HG03280 (cell line): ENCODE results near the gene MYH11.
"Not testable (repeated sequence)": the region's sequence is repeated elsewhere in the genome, so short reads cannot be mapped to it uniquely, and the experiment has no call there.

ENCODE experiments used
- ATAC-seq: cut with Tn5 transposase; IDR thresholded peaks from one replicate; pipeline ENCODE4 v1.9.1; 2021; ENCODE audit warnings: mild to moderate bottlenecking, moderate library complexity; ENCODE audit not compliant: unreplicated experiment

MYH11 gene

DNA sequence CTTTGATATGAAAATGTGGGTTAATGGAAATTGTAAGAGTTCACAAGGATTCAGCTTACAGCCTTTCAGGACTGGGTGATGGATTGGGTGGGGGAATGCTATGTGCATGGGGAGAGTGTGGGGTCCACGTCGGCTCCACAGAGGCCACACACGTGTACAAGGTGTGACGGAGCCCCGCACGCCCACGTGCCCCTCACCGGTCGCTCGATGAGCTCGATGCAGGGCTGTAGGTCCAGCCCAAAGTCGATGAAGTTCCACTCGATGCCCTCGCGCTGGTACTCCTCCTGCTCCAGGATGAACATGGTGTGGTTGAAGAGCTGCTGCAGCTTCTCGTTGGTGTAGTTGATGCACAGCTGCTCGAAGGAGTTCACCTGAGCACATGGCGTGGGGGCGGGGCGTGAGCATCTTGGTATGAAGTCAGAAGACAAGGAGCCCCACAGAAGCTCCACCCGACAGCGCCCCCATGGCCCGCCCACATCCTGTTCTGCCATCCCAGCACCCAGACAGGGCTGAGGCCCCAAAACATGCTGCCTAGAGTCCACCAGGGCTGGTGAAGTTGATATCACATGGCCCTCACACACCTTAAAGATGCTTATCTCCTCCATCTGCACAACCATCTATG lies 99.1 kb downstream of the MYH11 start:
- no peak for ATAC-seq

DNA sequence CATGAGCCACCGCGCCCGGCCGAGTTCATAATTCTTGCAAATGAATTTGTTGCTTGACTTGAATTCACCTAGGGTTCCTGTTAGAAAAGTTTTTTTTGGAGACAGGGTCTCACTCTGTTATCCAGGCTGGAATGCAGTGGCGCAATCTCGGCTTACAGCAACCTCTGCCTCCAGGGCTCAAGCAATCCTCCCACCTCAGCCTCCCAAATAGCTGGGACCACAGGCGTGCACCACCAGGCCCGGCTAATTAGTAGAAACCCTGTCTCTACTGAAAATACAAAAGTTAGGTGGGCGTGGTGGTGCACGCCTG lies 99.8 kb downstream of the MYH11 start:
- no peak for ATAC-seq

DNA sequence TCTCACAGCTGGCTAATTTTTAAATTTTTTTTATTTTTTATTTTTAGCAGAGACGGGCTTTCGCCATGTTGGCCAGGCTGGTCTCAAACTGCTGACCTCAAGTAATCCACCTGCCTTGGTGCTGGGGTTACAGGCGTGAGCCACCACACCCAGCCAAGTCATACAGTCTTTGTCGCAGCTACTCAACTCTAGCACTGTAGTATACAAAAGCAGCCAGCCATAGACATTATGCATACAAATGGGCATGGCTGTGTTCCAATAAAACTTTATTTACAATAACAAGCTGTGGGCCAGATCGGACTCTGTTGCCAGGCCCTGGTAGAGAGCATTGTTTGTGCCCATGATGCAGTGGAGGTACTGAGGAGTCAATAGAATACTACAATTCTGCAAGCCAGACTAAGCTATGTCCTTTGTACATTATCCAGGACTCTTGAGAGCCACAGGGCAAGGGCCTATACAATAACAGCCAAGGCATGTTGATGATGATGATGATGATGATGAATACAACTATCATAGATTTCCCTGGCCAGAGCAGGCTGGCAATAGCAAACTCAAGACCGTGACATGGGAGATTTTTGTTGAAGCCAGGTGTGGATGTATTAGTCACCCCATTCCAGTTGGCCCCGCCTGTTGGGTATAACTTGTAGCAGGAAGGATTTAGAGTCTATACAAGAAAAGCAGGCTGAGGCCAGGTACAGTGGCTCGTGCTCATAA lies 101.8 kb downstream of the MYH11 start:
- ATAC-seq = no peak

DNA sequence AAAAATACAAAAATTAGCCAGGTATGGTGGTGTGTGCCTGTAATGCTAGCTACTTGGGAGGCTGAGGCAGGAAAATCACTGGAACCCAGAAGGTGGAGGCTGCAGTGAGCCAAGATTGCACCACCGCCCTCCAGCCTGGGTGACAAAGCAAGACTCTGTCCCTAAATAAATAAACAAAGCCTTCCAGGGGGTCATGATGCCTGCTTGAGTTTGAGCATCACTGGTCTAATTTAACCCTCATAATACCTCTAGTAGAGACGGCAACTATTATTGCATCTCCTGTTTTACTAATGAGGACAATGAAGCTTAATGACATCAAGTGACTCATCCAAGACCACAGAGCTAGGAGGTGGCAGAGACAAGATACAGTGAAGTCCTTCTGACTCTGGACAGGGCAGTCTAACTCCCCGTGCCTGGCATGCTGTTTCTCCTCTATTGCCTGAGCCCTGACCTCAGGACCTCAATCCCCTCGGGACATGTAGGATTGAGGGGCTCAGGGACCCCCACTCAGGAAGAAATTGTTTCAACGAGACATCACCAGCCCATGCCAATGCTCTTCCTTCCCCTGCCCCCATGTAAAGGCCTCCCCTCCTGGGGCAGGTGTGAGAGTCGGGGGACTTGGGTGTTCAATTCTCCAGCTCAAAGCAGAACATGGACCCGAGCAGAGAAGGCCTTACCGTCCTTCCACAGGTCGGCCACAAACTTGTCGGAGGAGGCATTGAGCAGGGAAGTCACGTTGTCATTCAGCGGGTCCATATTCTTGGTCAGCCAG lies 103.9 kb downstream of the MYH11 start:
- ATAC-seq = no peak

GRCh38 chr16:15751940-15752339 lies 104.9 kb downstream of the MYH11 start:
- no peak for ATAC-seq

GRCh38 chr16:15749985-15750384 lies 106.8 kb downstream of the MYH11 start:
- no peak for ATAC-seq

DNA sequence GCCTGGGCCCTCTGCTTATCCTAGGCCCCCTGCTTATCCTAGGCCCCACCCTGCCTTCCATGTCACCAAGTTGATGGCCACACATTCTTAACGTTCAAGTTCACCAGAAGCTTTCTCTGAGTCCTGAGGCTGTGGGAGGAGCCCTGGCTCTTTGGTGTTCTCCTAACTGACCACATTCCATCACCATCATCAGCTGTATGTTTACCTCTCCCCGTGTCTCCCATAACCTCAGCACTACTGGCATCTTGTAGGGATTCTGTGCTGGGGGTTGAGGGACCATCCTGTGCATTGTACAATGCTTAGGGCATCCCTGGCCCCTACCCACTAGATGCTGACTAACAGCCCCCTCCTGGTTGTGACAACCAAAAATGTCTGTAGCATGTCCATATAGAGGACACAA lies 107.5 kb downstream of the MYH11 start:
- ATAC-seq = no peak

DNA sequence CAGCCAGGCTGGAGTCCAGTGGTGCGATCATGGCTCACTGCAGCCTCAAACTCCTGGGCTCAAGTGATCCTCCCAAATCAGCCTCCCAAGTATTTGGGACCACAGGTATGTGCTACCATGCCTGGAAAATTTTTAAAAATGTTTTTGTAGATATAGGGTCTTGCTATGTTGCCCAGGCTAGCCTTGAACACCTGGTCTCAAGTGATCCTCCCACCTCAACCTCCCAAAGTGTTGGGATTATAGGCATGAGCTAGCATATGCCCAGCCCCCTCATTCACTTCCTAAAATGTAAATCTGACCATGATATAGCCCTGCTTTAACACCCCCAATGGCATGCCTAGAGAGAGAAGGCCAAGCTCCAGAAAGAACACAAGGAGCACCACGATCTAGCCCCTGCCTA lies 108.2 kb downstream of the MYH11 start:
- ATAC-seq = no peak

GRCh38 chr16:15747937-15748336 lies 108.9 kb downstream of the MYH11 start:
- no peak for ATAC-seq

DNA sequence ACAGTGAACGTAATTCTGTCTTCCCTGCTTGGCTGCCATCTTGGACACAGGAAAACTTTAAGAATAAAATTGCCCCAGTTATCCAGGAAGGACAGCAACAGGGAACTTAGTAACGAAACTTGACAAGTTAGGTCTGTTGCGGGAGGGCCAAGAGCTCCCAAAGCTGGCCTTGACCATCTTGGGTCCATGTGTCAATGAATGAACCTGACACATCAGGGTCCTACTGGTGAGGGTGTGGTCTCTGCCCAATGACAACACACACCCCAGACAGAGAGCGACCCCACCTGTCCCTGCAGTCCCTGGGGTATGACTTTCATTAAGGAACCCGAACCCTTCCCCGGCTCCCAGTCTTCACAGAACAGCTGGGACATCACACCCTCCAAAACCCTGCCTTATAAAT lies 110.5 kb downstream of the MYH11 start:
- ATAC-seq = no peak

- ATAC-seq = no peak
Observed at GRCh38 chr16:15743657-15744056, 113.2 kb downstream of the MYH11 start.

GRCh38 chr16:15742716-15743115 lies 114.1 kb downstream of the MYH11 start:
- ATAC-seq = no peak

- ATAC-seq = no peak
Observed at GRCh38 chr16:15741207-15741871, 115.5 kb downstream of the MYH11 start.

- no peak for ATAC-seq
Observed at GRCh38 chr16:15739950-15740349, 116.9 kb downstream of the MYH11 start.

DNA sequence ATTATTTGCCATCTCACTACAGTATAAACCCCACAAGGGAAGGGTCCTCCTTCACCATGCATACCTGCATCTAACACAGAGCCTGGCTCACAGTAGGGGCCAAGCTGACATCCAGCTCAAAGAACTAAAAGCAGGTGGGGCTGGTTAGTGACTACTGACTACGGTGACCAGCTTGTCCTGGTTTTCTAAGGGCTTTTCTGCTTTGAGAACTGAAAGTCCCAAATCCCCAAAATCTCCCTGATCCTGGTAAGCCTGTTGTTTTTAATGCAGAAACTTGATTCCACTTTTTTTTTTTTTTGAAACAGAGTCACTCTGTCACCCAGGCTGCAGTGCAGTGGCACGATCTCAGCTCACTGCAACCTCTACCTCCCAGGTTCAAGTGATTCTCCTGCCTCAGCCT lies 117.4 kb downstream of the MYH11 start:
- no peak for ATAC-seq

DNA sequence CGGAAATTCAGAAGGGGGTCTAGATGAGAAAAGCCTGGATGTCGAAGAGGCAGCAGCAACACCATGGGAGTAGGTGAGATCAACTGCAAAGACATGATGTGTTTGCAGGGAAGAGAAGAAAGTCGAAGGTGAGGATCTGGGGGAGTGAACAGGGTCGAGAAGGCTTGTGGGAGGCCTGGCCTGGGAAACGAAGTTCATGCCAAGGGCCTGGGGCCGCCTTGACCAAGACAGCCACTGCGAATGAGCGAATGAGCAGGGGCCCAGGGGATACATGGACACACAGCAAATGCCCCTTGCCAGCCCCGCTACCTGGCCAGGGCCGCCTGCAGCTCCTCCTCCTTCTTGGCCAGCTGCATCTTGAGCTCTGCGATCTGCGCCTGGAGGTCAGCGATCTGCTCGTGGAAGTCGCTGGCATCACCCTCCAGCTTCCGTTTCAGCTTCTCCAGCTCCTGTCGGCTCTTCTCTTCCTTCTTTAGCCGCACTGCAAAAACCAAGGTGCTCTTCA lies 119.6 kb downstream of the MYH11 start:
- no peak for ATAC-seq

GRCh38 chr16:15736529-15736928 lies 120.3 kb downstream of the MYH11 start:
- ATAC-seq = no peak

DNA sequence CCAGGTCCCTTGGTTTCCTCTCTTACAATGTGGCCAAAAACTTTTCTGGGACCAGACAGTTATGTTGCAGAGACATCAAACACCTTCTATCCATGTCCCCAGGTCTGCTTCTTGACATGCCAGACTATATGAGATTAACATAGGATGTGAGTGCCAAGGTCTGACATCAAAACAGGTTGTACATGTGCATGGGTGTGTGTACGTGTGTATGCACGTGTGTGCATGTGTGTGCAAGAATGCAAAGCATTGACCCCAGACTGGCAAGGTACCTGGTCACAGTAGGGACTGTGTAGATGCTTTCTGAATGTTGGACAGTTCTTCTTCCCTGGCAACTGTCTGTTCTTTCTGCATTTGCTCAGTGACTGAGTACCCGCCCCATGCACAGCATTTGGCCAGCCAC lies 121.2 kb downstream of the MYH11 start:
- no peak for ATAC-seq

DNA sequence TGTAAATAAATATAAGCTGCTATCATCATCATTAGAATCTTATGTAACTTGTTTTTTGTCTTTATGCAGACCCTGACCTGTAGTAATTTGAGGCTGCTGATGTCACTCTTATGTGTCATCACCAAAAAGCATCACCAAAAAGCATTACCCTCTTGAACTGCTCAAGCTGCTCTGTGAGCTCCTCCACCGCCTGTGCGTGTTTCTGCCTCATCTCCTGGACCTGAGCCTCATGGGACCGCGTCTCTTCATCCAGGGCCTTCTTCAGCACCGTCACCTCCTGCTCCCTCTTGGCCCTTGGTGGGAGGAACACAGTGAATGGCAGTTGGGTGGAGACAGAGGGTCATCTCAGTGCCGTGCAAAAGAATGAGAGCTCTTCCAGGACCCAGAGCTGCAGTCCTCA lies 124.4 kb downstream of the MYH11 start:
- ATAC-seq = no peak

DNA sequence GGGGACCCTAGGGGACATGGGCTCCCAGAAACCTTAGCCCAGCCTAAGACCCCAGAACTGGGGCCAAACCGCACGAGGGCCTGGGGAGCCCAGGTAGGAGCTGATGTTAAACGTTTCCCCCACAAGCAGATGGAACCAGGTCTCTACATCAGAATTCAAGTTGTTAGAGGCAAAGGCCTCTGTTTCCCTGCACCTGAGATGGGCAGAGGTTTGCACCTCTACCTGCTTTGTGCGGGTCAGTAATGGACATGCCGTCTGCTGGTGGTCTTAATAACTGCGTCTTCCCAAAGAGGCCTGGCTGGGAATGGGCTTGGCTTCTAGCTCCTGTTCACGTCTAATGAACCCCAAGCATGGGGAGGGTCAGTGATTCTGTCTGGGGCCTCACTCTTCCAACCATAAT lies 127.7 kb downstream of the MYH11 start:
- no peak for ATAC-seq

DNA sequence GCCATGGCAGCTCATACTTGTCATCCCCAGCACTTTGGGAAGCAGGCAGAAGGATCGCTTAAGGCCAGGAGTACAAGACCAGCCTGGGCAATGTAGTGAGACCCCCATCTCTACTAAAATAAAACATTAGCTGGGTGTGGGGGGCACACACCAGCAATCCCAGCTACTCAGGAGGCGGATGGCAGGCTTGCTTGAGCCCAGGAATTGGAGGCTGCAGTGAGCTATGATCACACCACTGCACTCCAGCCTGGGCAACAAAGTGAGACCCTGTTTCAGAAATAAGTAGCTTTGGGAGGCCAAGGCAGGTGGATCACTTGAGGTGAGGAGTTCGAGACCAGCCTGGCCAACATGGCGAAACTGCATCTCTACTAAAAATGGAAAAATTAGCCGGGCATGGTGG lies 129.1 kb downstream of the MYH11 start:
- ATAC-seq = not testable (repeated sequence)

DNA sequence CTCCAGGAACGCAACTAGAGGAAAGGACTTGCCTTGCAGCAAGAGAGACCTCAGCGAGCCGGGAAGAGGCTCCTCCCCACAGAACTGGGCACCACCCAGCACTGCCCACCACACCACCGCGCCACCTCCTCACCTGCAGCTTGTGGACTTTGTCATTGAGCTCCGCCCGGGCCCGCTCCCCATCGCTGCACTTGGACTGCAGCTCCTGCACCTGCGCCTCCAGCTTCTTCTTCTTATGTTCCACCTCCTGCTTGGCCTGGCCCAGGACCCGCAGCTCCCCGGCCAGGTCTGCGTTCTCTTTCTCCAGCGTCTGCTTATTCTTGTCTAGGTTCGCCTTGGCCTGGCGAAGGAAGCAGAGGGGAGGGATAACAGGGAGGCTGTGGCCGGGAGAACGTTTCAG lies 130.1 kb downstream of the MYH11 start:
- ATAC-seq = no peak
